CD4-positive, alpha-beta T cell treated with Interferon gamma for 1 hour (primary cell): ENCODE results near the gene ELOVL6.
"Not testable (repeated sequence)": the region's sequence is repeated elsewhere in the genome, so short reads cannot be mapped to it uniquely, and the experiment has no call there.

Experiments used
- DNase-seq: peaks from one replicate; pipeline ENCODE4 v3.0.0-alpha.2; 2020

ELOVL6 gene

GRCh38 chr4:110198435-110199416 is at the start of gene ELOVL6:
Gene ELOVL6, minus strand, starts transcription at chr4:110198615. Its CDS starts 280 bp downstream, at chr4:110198335.
- DNase-seq = peak; percentile 3

GRCh38 chr4:110248100-110248499 is 49.7 kb upstream of the ELOVL6 start:
- DNase-seq = no peak

GRCh38 chr4:110247591-110247990 is 49.2 kb upstream of the ELOVL6 start:
- no peak for DNase-seq

- no peak for DNase-seq
These were observed 47.2 kb upstream of the ELOVL6 start for GRCh38 chr4:110245577-110245976.

- DNase-seq = no peak
These were observed 37.9 kb upstream of the ELOVL6 start for GRCh38 chr4:110236324-110236723.

- not testable (repeated sequence) for DNase-seq
These were observed 35.2 kb upstream of the ELOVL6 start for GRCh38 chr4:110233581-110233980.

GRCh38 chr4:110231869-110232268 is 33.5 kb upstream of the ELOVL6 start:
- no peak for DNase-seq

GRCh38 chr4:110229266-110229665 is 30.9 kb upstream of the ELOVL6 start:
- no peak for DNase-seq

- DNase-seq = no peak
These were observed 26.4 kb upstream of the ELOVL6 start for GRCh38 chr4:110224812-110225211.

- DNase-seq = no peak
These were observed 25.7 kb upstream of the ELOVL6 start for GRCh38 chr4:110224142-110224541.

- not testable (repeated sequence) for DNase-seq
These were observed 20.5 kb upstream of the ELOVL6 start for GRCh38 chr4:110218935-110219334.

- DNase-seq = not testable (repeated sequence)
These were observed 18.8 kb upstream of the ELOVL6 start for GRCh38 chr4:110217181-110217580.

- DNase-seq = no peak
These were observed 17.7 kb upstream of the ELOVL6 start for GRCh38 chr4:110216129-110216528.

- DNase-seq = no peak
These were observed 13.3 kb upstream of the ELOVL6 start for GRCh38 chr4:110211770-110212061.

- peak; percentile 12 for DNase-seq
These were observed 12.8 kb upstream of the ELOVL6 start for GRCh38 chr4:110211007-110211769.

GRCh38 chr4:110208419-110208818 is 10.0 kb upstream of the ELOVL6 start:
- no peak for DNase-seq

- DNase-seq = no peak
These were observed 8.8 kb upstream of the ELOVL6 start for GRCh38 chr4:110207233-110207632.

- no peak for DNase-seq
These were observed 3.6 kb upstream of the ELOVL6 start for GRCh38 chr4:110202024-110202423.

- DNase-seq = no peak
These were observed 3.1 kb upstream of the ELOVL6 start for GRCh38 chr4:110201502-110201901.

GRCh38 chr4:110200689-110201088 is 2.3 kb upstream of the ELOVL6 start:
- no peak for DNase-seq

- no peak for DNase-seq
These were observed 373 bp downstream of the ELOVL6 start for GRCh38 chr4:110198049-110198434.

GRCh38 chr4:110197529-110198042 is 829 bp downstream of the ELOVL6 start:
- peak; percentile 13 for DNase-seq

- DNase-seq = peak; percentile 46
These were observed 1.4 kb downstream of the ELOVL6 start for GRCh38 chr4:110196871-110197528.
